ENCODE data around the gene SLC5A3.
A peak's percentile ranks its signal among the peaks of the same experiment; 100 is the strongest.

Gene SLC5A3

DNA sequence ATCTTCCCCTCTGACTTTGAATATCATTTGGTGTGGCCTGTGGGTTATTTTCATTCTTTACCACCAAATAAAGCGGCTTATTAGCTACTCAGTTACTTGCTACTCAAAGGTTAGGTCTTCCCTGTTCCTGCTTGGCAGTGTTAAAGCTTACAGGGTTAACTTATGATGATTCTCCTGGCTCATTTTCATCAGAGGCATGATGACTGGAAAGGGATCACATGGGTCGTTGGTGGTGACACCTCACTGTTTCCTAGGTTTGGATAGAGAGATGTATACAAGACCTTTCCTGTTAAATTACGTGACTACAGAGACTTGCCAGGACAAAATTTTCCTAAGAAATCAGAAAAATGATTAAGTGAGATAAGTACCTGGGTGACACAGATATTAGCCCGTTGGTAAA, 27.4 kb downstream of the SLC5A3 start:
- DNase-seq (ENCODE audit: low read depth): peak; percentile 21

DNA sequence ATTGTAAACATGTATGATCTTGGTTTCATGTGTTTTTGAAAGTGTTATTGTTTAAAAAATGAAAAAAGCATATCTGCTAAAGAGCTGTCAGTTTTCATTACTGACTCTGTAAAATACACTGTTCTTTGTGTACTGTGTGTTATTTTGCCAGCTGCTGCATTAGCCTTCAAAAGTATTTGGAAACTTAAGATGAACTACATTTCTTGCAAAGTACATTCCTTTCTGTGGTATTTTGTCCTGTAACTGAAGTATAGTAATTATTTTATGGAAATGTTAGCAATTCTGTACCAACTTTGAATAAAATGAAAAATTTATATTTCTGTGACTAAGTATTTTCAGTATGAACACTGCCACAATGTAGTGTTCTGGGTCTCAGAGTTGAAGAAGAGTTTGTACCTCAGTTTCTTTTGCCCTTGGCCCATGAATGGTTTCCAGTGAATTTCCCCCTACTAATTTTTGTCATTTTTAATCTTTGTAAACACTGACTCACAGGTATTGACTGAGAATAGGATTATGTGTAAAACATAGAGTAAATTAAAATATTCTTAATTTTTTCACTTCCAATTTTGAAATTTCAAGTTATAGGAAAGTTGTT, 32.7 kb downstream of the SLC5A3 start:
- DNase-seq (ENCODE audit: low read depth): no peak

DNA sequence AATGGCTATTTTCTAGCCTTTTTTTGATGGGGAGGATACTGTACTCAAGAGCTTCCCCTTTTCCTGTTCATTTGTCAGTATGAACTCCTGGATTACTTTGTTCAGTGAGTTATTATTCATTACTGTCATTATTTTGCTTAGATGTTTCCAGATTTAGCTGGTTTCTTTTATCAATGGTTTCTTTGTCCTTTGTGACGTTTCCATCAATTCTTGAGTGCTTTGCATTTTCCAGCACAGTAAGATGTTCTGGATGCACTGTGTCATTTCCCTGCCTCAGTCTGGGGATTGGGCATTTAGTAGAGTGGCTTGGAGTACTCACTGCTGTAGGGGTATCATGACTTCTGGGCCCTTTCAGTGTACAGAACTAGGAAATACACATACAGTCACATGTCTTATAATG, 34.2 kb downstream of the SLC5A3 start:
- no peak for DNase-seq (ENCODE audit: low read depth)

DNA sequence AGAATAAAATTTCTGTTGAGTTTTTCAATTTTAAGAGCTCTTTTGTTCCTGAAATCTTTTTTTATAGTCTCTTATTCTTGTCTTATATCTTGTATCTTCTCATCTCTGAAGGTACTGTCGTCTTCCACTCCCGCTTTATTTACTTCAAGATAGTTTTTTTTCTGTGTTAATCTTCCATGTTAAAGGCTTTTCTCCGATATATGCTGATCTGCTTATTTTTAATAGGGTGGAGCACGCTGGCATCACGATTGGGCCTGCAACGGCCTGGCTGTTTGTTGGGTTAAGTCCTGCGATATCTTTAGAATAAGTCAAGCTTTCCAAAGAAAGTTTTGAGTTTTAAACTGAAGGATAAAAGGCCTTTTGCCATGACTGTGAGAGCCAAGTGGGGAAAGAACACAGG, 35.7 kb downstream of the SLC5A3 start:
- DNase-seq (ENCODE audit: low read depth): no peak

DNA sequence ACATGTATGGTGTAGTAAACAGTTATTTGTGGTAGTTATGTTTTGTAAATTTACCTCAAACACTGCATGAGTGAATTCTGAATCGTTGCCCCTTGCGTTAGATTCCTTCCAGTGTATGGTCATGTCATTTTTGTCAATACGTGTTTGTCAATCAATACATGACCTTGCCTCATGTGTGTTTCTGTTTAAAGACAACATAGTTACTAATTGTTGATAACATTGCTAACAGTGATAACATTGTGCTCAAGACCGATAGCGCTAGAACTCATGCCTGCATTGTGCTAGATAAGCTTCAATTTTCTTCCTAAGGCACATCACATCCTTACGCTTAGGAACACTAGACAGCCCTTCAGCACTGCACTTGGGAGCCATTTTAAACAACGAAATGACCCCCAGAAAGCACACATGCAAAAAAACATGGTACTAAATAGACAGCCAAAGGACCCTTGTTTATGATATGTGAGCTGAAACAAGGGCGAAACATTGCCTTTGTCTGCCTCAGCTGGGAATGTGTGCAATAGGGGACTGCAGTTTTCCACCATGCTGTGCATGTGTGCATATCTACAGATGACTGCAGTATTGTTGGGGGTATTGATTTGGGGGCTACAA, 37.3 kb downstream of the SLC5A3 start:
- no peak for DNase-seq (ENCODE audit: low read depth)

DNA sequence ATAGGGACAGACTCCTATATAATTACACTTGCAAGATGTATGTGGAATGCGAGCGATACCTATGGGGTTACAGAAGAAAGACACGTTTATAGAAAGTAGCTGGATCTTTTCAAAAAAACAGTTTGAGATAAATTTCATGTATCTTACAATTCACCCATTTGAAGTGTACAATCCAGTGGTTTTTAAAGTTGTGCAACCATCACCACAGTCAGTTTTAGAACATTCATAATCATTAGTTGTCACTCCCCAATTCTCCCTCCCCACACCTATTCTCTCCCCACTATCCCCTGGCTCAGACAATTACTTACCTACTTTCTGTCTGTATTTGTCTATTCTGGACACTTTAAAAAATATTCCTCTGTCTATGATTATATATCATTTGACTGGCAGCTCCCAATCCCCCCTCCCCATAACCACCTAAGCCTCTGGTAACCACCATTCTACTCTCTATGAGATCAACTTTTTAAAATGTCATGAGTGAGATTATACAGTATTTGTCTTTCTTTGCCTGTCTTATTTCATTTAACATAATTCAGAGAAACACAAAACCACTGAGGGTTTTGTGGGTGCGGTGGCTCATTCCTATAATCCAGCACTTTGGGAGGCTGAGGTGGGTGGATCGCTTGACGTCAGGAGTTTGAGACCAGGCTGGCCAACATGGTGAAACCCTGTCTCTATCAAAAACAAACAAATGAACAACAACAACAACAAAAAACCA, 39.1 kb downstream of the SLC5A3 start:
- no peak for DNase-seq (ENCODE audit: low read depth)

DNA sequence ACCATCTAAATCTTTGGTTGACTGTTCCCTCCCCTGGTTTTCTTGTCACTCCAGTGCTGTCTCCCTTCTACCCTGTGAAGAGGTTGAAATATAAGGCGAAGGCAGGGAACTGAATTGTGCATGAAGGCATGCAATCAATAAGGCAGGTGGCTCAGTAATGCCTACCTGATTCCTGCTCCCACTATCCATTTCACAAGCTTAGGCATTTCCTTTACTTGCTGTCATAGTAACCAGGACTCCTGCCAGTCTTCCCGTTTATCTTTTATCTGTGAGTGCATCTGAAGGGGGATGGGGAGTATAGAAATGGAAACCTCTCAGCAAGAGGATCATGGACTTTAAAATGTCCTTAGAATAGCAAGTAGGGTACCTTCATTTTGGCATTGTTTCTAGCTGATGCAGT, 40.5 kb downstream of the SLC5A3 start:
- DNase-seq (ENCODE audit: low read depth): no peak

DNA sequence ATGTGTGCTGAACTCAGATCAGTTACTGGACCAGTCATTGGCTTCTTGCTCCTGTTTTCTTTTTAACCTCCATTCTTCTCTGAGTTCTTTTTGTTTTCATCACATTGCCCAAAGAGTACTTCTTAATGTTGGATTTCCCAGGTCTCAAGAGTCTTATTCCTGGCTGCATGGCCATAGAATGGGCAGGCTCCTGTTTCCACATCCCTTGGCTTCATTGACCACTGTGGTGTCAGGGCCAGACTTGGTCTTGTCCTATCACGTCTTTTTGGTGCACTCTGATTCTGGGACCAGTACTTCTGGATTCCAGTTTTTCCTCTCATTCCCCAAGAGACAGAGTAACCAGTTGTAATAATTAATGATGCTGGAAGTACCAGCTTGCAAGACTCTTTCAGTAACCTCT, 41.8 kb downstream of the SLC5A3 start:
- DNase-seq (ENCODE audit: low read depth): no peak

DNA sequence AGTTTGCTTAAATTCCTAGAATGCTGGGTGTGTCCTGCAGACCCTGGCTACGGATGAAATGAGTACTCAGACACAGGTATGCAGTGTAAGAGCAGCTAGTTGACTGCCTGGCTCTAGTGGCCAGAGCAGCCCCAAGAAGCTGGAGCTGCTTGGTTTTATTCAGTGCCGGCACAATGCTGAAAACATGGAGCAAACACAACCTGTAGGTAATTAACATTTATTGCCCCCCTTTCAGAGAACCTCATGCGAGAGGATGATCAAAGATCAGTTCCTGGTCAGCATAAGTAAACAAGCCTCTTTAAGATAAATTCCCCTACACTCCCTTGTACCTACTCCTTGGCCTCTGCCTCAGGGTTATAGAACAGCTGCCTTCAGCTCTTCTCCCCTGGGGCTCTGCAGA, 43.2 kb downstream of the SLC5A3 start:
- no peak for DNase-seq (ENCODE audit: low read depth)

DNA sequence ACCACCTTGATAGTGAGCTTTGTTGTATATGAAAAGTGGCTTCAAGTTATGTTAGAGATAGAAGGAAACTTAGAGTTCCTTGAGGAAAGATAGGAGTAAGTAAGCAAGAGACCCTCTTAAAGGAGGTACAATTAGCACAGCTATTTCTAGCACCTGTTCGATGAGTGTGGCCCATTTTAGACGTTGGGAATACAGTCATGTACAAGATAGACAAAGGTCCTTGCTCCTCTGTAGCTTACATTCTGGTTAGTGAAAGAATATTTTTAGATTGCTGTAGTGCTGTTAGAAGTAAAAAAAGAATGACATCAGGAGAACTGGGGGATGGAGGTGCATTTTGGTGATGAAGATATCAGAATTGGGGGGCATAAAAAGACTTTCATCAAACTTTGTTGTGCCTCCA, 47.5 kb downstream of the SLC5A3 start:
- no peak for DNase-seq (ENCODE audit: low read depth)

DNA sequence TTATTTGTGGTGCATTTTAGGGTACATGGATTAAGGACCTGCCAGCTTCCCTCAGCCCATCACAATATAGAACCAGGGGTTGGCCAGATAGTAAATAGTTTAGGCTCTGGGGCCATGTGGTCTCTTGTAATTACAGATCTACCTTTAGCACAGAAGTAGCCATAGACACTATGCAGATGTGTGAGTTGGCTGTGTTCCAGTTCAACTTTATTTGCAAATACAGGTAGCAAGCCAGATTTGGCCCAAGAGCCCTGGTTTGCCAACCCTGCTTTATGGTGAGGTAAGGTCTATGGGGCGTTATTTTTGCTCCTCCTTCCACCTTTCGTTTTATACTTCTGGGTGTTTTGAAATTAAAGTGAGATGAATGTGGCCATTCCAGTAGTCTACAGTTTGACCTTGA, 48.7 kb downstream of the SLC5A3 start:
- DNase-seq (ENCODE audit: low read depth): no peak
